ENCODE results near the gene CELSR1. TPM values are rescaled to one million over a fixed set of nuclear protein-coding genes. Genes with fewer than 3 reads are reported as not detected.

The CELSR1 gene
- total RNA-seq, 3 donors from 2014 or later (not counting 1 experiment from before 2014, with no cell fraction given): 0.89 to 3.9 (median 1.9) TPM

- Histone ChIP-seq H3K4me1 (ENCODE audit: control insufficient read depth, insufficient read depth, low read length) (no peaks in the 10 kb centered on the region), H3K27me3 (ENCODE audit: control insufficient read depth, insufficient read depth, low read length) (no peaks in the 10 kb centered on the region), H3K9me3 (ENCODE audit: control insufficient read depth, insufficient read depth, low read length) (no peaks in the 10 kb centered on the region), H3K36me3 (ENCODE audit: control insufficient read depth, insufficient read depth, low read length) (no peaks in the 10 kb centered on the region), H3K4me3 (ENCODE audit: low read length) (no peak overlapping the region), H3K27ac (ENCODE audit: low read length) (no peak overlapping the region)
- intact Hi-C loops (cut with micrococcal nuclease): no loop called here
- TF ChIP-seq CTCF (IDR thresholded peaks at IDR 0.05): no peak
- no peak overlapping the region for H3K4me3 Mint-ChIP-seq
- ATAC-seq (no peak), DNase-seq (no peak)
- WGBS (ENCODE audit: insufficient coverage): 91% methylated on average over 5 of the region's 5 CpGs
- no peaks in the 10 kb centered on the region for H3K36me3 Mint-ChIP-seq
- H3K27ac Mint-ChIP-seq: no peak overlapping the region
- H3K9me3 Mint-ChIP-seq: peaks cover 0 to 2% of the 10 kb centered on the region in 2 donors
- H3K4me1 Mint-ChIP-seq: no peaks in the 10 kb centered on the region
- H3K27me3 Mint-ChIP-seq (ENCODE audit: low read depth in 2 of 2): peaks cover 0 to 11% of the 10 kb centered on the region in 2 donors
Measured at GRCh38 chr22:46447906-46448305, 89.5 kb downstream of the CELSR1 start.

GRCh38 chr22:46446799-46447198 lies 90.6 kb downstream of the CELSR1 start:
- peaks cover 0 to 2% of the 10 kb centered on the region in 2 donors for H3K9me3 Mint-ChIP-seq
- no peak overlapping the region for H3K4me3 Mint-ChIP-seq
- Histone ChIP-seq H3K36me3 (ENCODE audit: control insufficient read depth, insufficient read depth, low read length) (no peaks in the 10 kb centered on the region), H3K27ac (ENCODE audit: low read length) (no peak overlapping the region), H3K4me1 (ENCODE audit: control insufficient read depth, insufficient read depth, low read length) (no peaks in the 10 kb centered on the region), H3K9me3 (ENCODE audit: control insufficient read depth, insufficient read depth, low read length) (no peaks in the 10 kb centered on the region), H3K27me3 (ENCODE audit: control insufficient read depth, insufficient read depth, low read length) (no peaks in the 10 kb centered on the region), H3K4me3 (ENCODE audit: low read length) (no peak overlapping the region)
- TF ChIP-seq CTCF (IDR thresholded peaks at IDR 0.05): no peak
- H3K27me3 Mint-ChIP-seq (ENCODE audit: low read depth in 2 of 2): peaks cover 0 to 11% of the 10 kb centered on the region in 2 donors
- DNase-seq (no peak), ATAC-seq (no peak)
- no peak overlapping the region for H3K27ac Mint-ChIP-seq
- intact Hi-C loops (cut with micrococcal nuclease): no loop called here
- H3K4me1 Mint-ChIP-seq: no peaks in the 10 kb centered on the region
- H3K36me3 Mint-ChIP-seq: no peaks in the 10 kb centered on the region
- 90% methylated on average over 3 of the region's 4 CpGs for WGBS (ENCODE audit: insufficient coverage)

GRCh38 chr22:46445771-46446420 lies 91.5 kb downstream of the CELSR1 start:
- 93% methylated on average over 21 of the region's 21 CpGs for whole genome bisulfite sequencing (ENCODE audit: insufficient coverage)
- no peak for ATAC-seq
- H3K4me3 ChIP-seq (ENCODE audit: low read length): no peak overlapping the region
- Mint-ChIP-seq H3K4me3 (no peak overlapping the region), H3K36me3 (no peaks in the 10 kb centered on the region), H3K9me3 (peaks cover 0 to 2% of the 10 kb centered on the region in 2 donors), H3K27ac (no peak overlapping the region), H3K4me1 (no peaks in the 10 kb centered on the region), H3K27me3 (ENCODE audit: low read depth in 2 of 2) (peaks cover 0 to 11% of the 10 kb centered on the region in 2 donors)
- intact Hi-C loops (cut with micrococcal nuclease): no loop called here
- no peaks in the 10 kb centered on the region for H3K4me1 ChIP-seq (ENCODE audit: control insufficient read depth, insufficient read depth, low read length)
- no peak for DNase-seq
- no peaks in the 10 kb centered on the region for H3K27me3 ChIP-seq (ENCODE audit: control insufficient read depth, insufficient read depth, low read length)
- no peak for TF ChIP-seq CTCF (IDR thresholded peaks at IDR 0.05)
- no peak overlapping the region for H3K27ac ChIP-seq (ENCODE audit: low read length)
- no peaks in the 10 kb centered on the region for H3K9me3 ChIP-seq (ENCODE audit: control insufficient read depth, insufficient read depth, low read length)
- no peaks in the 10 kb centered on the region for H3K36me3 ChIP-seq (ENCODE audit: control insufficient read depth, insufficient read depth, low read length)

GRCh38 chr22:46444390-46444854 lies 93.0 kb downstream of the CELSR1 start:
- Histone ChIP-seq H3K27me3 (ENCODE audit: control insufficient read depth, insufficient read depth, low read length) (no peaks in the 10 kb centered on the region), H3K4me1 (ENCODE audit: control insufficient read depth, insufficient read depth, low read length) (no peaks in the 10 kb centered on the region), H3K36me3 (ENCODE audit: control insufficient read depth, insufficient read depth, low read length) (no peaks in the 10 kb centered on the region), H3K27ac (ENCODE audit: low read length) (no peak overlapping the region), H3K9me3 (ENCODE audit: control insufficient read depth, insufficient read depth, low read length) (no peaks in the 10 kb centered on the region), H3K4me3 (ENCODE audit: low read length) (no peak overlapping the region)
- intact Hi-C loops (cut with micrococcal nuclease): no loop called here
- DNase-seq (no peak), ATAC-seq (no peak)
- WGBS (ENCODE audit: insufficient coverage): 88% methylated on average over 10 of the region's 10 CpGs
- no peak overlapping the region for H3K27ac Mint-ChIP-seq
- H3K4me3 Mint-ChIP-seq: no peak overlapping the region
- H3K4me1 Mint-ChIP-seq: no peaks in the 10 kb centered on the region
- TF ChIP-seq CTCF (IDR thresholded peaks at IDR 0.05): no peak
- no peaks in the 10 kb centered on the region for H3K36me3 Mint-ChIP-seq
- peaks cover 0 to 11% of the 10 kb centered on the region in 2 donors for H3K27me3 Mint-ChIP-seq (ENCODE audit: low read depth in 2 of 2)
- peaks cover 0 to 2% of the 10 kb centered on the region in 2 donors for H3K9me3 Mint-ChIP-seq

Data from natural killer cell (primary cell).